Measurements from ENCODE around the gene BCR. TPM values are rescaled to one million over a fixed set of nuclear protein-coding genes. Genes with fewer than 3 reads are reported as not detected.
A peak's percentile ranks its signal among the peaks of the same experiment; 100 is the strongest.

The BCR gene
- total and polyA plus RNA-seq, 2 of the 4 experiments (the other 2 are of a cell fraction), result 28.9 to 44.6 TPM

DNA sequence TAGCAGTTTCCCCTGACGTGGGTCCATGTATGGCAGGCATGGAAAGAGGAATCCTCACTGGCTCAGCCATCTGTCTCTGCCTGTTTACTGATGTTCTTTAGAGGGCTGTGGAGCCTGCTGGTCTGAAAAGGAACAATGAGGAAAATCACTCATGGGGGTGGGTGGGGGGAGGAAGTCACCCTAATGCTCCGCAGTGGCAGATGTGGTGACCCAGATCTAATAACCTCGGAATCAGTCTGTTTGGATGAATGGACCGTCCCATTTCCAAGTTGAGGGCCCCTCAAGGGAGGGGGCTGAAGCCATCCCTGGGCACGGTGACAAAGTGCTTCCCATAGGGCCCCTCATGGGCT is 4.4 kb downstream of the BCR start:
- TF ChIP-seq ELK1 (IDR thresholded peaks at IDR 0.05; ENCODE audit: borderline replicate concordance, low read depth, low read length) (no peak), FOS (IDR thresholded peaks at IDR 0.05; ENCODE audit: low read depth, low read length) (no peak), MAZ (IDR thresholded peaks at IDR 0.05; ENCODE audit: borderline replicate concordance, low read depth, low read length) (no peak), MXI1 (IDR thresholded peaks at IDR 0.05; ENCODE audit: borderline replicate concordance, low read depth, low read length) (no peak), CHD1 (IDR thresholded peaks at IDR 0.05; ENCODE audit: low read depth, low read length) (no peak), CEBPB (IDR thresholded peaks at IDR 0.05; ENCODE audit: low read depth, low read length) (no peak), POLR2A (IDR thresholded peaks at IDR 0.05; ENCODE audit: low read depth, low read length) (no peak), CTCF (conservative IDR thresholded peaks at IDR 0.05; ENCODE audit: low read depth, low read length) (no peak), USF2 (IDR thresholded peaks at IDR 0.05; ENCODE audit: low read depth, low read length) (no peak), RAD21 (IDR thresholded peaks at IDR 0.05; ENCODE audit: low read length) (no peak), RFX5 (IDR thresholded peaks at IDR 0.05; ENCODE audit: low read depth, low read length) (no peak)
- dilution Hi-C loops (cut with HindIII; ENCODE audit: low sequenced_read_pairs, unreplicated experiment), result no loop called here

More for the DNA sequence above, 4.4 kb downstream of the BCR start:
- no peak overlapping the region for H2AK5ac ChIP-seq (ENCODE audit: low read depth, low read length)
- H3K4me2 ChIP-seq (ENCODE audit: low read depth, low read length), result no peak overlapping the region
- ChIA-PET POLR2A (ENCODE audit: unreplicated experiment) (no interaction called here), CTCF (no interaction called here)
- no peak overlapping the region for H4K8ac ChIP-seq (ENCODE audit: low read depth in 2 of 2, low read length in 2 of 2)
- no peak overlapping the region for H3K27ac ChIP-seq (ENCODE audit: insufficient read depth, low read length)
- H3K4me3 ChIP-seq (ENCODE audit: insufficient read depth, low read depth, low read length), result no peak overlapping the region
- peaks cover 27% of the 10 kb centered on the region for H3K9me1 ChIP-seq (ENCODE audit: insufficient read depth, low read length)
- no peak overlapping the region for H3K14ac ChIP-seq (replicated peaks; ENCODE audit: low read depth, low read length)
- H4K91ac ChIP-seq (ENCODE audit: insufficient read depth, low read depth, low read length), result no peak overlapping the region
- H2BK20ac ChIP-seq (ENCODE audit: low read depth, low read length), result no peak overlapping the region
- ATAC-seq (ENCODE audit: low read depth), result no peak
- no peak overlapping the region for H2BK5ac ChIP-seq (ENCODE audit: low read depth, low read length, poor library complexity, severe bottlenecking)
- DNase-seq, result no peak
- H3K9me3 ChIP-seq (ENCODE audit: control insufficient read depth, insufficient read depth, low read length), result no peaks in the 10 kb centered on the region
- H4K20me1 ChIP-seq (ENCODE audit: insufficient read depth, low read length), result peaks cover 66% of the 10 kb centered on the region
- peak overlapping the region; percentile 37 for H2AK9ac ChIP-seq (replicated peaks; ENCODE audit: low read depth, low read length, poor library complexity)
- H3K23ac ChIP-seq (ENCODE audit: low read depth, low read length), result no peak overlapping the region
- peaks cover 32 to 80% of the 10 kb centered on the region in 2 experiments for H3K79me1 ChIP-seq (ENCODE audit: low read depth in 1 of 2, low read length in 2 of 2)
- H2BK120ac ChIP-seq (ENCODE audit: low read depth, low read length), result no peak overlapping the region
- in situ Hi-C loops (cut with MboI; ENCODE audit: low sequenced_read_pairs) (no loop called here), intact Hi-C loops (cut with micrococcal nuclease) (loop anchor here (5.0 kb wide), 1 partner anchor 33 kb away; no protein-coding TSS in a partner anchor)
- no peak overlapping the region for H2AFZ ChIP-seq (replicated peaks; ENCODE audit: low read length, poor library complexity)
- H3K4me1 ChIP-seq (ENCODE audit: control insufficient read depth, insufficient read depth, low read length), result peaks cover 34% of the 10 kb centered on the region
- H3K9ac ChIP-seq (ENCODE audit: low read depth, low read length), result no peak overlapping the region
- BruUV-seq (replicated peaks), result no TSS peak
- no peak overlapping the region for H2BK15ac ChIP-seq (ENCODE audit: low read depth, low read length)
- H3K18ac ChIP-seq (ENCODE audit: low read depth, low read length), result no peak overlapping the region
- no peaks in the 10 kb centered on the region for H3K27me3 ChIP-seq (ENCODE audit: control insufficient read depth, insufficient read depth, low read length)
- peaks cover 10% of the 10 kb centered on the region; the same call in 1 of the 2 replicates for H3K36me3 ChIP-seq (ENCODE audit: control insufficient read depth, insufficient read depth, low read length)
- no peak overlapping the region for H3K4ac ChIP-seq (ENCODE audit: low read depth, low read length)
- 100% methylated on average over 2 of the region's 5 CpGs; no CpG with 5 or more reads in 1 of the 2 experiments for WGBS, 2 experiments (ENCODE audit: extremely low coverage in 2 of 2, insufficient read length in 1 of 2)
- H4K5ac ChIP-seq (ENCODE audit: low read depth, low read length), result no peak overlapping the region
- no peak overlapping the region for H3K56ac ChIP-seq (ENCODE audit: extremely low read depth, insufficient read depth, low read length)

Data from IMR-90 (cell line).